GM19467 (cell line): ENCODE results near the gene KSR2.
"Not testable (repeated sequence)": the region's sequence is repeated elsewhere in the genome, so short reads cannot be mapped to it uniquely, and the experiment has no call there.

Experiments used
- ATAC-seq: cut with Tn5 transposase; IDR thresholded peaks from one replicate; pipeline ENCODE4 v1.9.1; 2021; ENCODE audit warnings: mild to moderate bottlenecking, moderate library complexity; ENCODE audit not compliant: unreplicated experiment

The KSR2 gene

GRCh38 chr12:117829108-117829507, 139.7 kb downstream of the KSR2 start:
- ATAC-seq: no peak

GRCh38 chr12:117827660-117828059, 141.1 kb downstream of the KSR2 start:
- no peak for ATAC-seq

- ATAC-seq: no peak
Observed at GRCh38 chr12:117825827-117826226, 143.0 kb downstream of the KSR2 start.

GRCh38 chr12:117821480-117822175, 147.2 kb downstream of the KSR2 start:
- ATAC-seq: no peak

GRCh38 chr12:117820216-117820907, 148.4 kb downstream of the KSR2 start:
- no peak for ATAC-seq

- ATAC-seq: no peak
Observed at GRCh38 chr12:117819160-117819559, 149.6 kb downstream of the KSR2 start.

GRCh38 chr12:117818400-117818799, 150.4 kb downstream of the KSR2 start:
- ATAC-seq: no peak

- ATAC-seq: no peak
Observed at GRCh38 chr12:117809509-117809908, 159.3 kb downstream of the KSR2 start.

GRCh38 chr12:117807946-117808345, 160.8 kb downstream of the KSR2 start:
- ATAC-seq: no peak

- no peak for ATAC-seq
Observed at GRCh38 chr12:117807355-117807754, 161.4 kb downstream of the KSR2 start.

GRCh38 chr12:117805865-117806264, 162.9 kb downstream of the KSR2 start:
- no peak for ATAC-seq

GRCh38 chr12:117803001-117803400, 165.8 kb downstream of the KSR2 start:
- no peak for ATAC-seq

- ATAC-seq: not testable (repeated sequence)
Observed at GRCh38 chr12:117800711-117801110, 168.1 kb downstream of the KSR2 start.

- no peak for ATAC-seq
Observed at GRCh38 chr12:117797202-117797601, 171.6 kb downstream of the KSR2 start.

- no peak for ATAC-seq
Observed at GRCh38 chr12:117792877-117793424, 175.8 kb downstream of the KSR2 start.

- no peak for ATAC-seq
Observed at GRCh38 chr12:117792471-117792870, 176.3 kb downstream of the KSR2 start.

GRCh38 chr12:117790948-117791347, 177.8 kb downstream of the KSR2 start:
- ATAC-seq: no peak

GRCh38 chr12:117790198-117790597, 178.6 kb downstream of the KSR2 start:
- ATAC-seq: no peak

- ATAC-seq: no peak
Observed at GRCh38 chr12:117789195-117789912, 179.4 kb downstream of the KSR2 start.

- no peak for ATAC-seq
Observed at GRCh38 chr12:117778656-117779055, 190.1 kb downstream of the KSR2 start.

- ATAC-seq: no peak
Observed at GRCh38 chr12:117774941-117775775, 193.6 kb downstream of the KSR2 start.
